Measurements from ENCODE around the gene KCTD20. TPM values are rescaled to one million over a fixed set of nuclear protein-coding genes. Genes with fewer than 3 reads are reported as not detected.

The KCTD20 gene
- polyA plus RNA-seq, 1 donor from 2014 or later = 32.4 TPM

- H3K9ac ChIP-seq (ENCODE audit: low read length) = no peak overlapping the region
- no peaks in the 10 kb centered on the region for H3F3A ChIP-seq (ENCODE audit: insufficient read depth, low read length, poor library complexity, severe bottlenecking)
- peaks cover 20% of the 10 kb centered on the region for H3K79me2 ChIP-seq (replicated peaks; ENCODE audit: insufficient read depth, low read length)
- no peak overlapping the region for H3K4me2 ChIP-seq (ENCODE audit: low read length)
- no peak overlapping the region for H3K27ac ChIP-seq (ENCODE audit: low read length)
- H4K20me1 ChIP-seq (ENCODE audit: insufficient read depth) = no peaks in the 10 kb centered on the region
- H3K4me3 ChIP-seq (ENCODE audit: low read length) = no peak overlapping the region
- H2AFZ ChIP-seq (ENCODE audit: low read depth, low read length) = no peak overlapping the region
- H3K27me3 ChIP-seq (ENCODE audit: insufficient read depth, low read depth, low read length) = no peaks in the 10 kb centered on the region
- no peaks in the 10 kb centered on the region for H3K9me3 ChIP-seq (ENCODE audit: low read length)
- H3K36me3 ChIP-seq (ENCODE audit: insufficient read depth, low read length) = no peaks in the 10 kb centered on the region
- TF ChIP-seq TAF1 (IDR thresholded peaks at IDR 0.05; ENCODE audit: low read depth) (no peak), POLR2AphosphoS5 (IDR thresholded peaks at IDR 0.05) (no peak), SMC3 (conservative IDR thresholded peaks at IDR 0.05; ENCODE audit: poor library complexity) (no peak), REST (IDR thresholded peaks at IDR 0.05; ENCODE audit: borderline replicate concordance) (no peak), RAD21 (conservative IDR thresholded peaks at IDR 0.05) (no peak), EZH2 (IDR thresholded peaks at IDR 0.05; ENCODE audit: borderline replicate concordance, insufficient read depth, low read length, poor library complexity, severe bottlenecking) (no peak), EP300 (conservative IDR thresholded peaks at IDR 0.05; ENCODE audit: poor library complexity, severe bottlenecking) (no peak), MXI1 (conservative IDR thresholded peaks at IDR 0.05; ENCODE audit: poor library complexity, severe bottlenecking) (no peak)
- TF ChIP-seq, protein P1, sequence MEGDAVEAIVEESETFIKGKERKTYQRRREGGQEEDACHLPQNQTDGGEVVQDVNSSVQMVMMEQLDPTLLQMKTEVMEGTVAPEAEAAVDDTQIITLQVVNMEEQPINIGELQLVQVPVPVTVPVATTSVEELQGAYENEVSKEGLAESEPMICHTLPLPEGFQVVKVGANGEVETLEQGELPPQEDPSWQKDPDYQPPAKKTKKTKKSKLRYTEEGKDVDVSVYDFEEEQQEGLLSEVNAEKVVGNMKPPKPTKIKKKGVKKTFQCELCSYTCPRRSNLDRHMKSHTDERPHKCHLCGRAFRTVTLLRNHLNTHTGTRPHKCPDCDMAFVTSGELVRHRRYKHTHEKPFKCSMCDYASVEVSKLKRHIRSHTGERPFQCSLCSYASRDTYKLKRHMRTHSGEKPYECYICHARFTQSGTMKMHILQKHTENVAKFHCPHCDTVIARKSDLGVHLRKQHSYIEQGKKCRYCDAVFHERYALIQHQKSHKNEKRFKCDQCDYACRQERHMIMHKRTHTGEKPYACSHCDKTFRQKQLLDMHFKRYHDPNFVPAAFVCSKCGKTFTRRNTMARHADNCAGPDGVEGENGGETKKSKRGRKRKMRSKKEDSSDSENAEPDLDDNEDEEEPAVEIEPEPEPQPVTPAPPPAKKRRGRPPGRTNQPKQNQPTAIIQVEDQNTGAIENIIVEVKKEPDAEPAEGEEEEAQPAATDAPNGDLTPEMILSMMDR (IDR thresholded peaks at IDR 0.05; ENCODE audit: poor library complexity, severe bottlenecking) = no peak
- no peaks in the 10 kb centered on the region for H3K9me2 ChIP-seq (ENCODE audit: insufficient read depth, low read length)
Observed at GRCh38 chr6:36459501-36459900, 16.7 kb downstream of the KCTD20 start.

- Histone ChIP-seq H3F3A (ENCODE audit: insufficient read depth, low read length, poor library complexity, severe bottlenecking) (no peaks in the 10 kb centered on the region), H3K79me2 (replicated peaks; ENCODE audit: insufficient read depth, low read length) (peaks cover 20% of the 10 kb centered on the region), H3K27me3 (ENCODE audit: insufficient read depth, low read depth, low read length) (no peaks in the 10 kb centered on the region), H4K20me1 (ENCODE audit: insufficient read depth) (no peaks in the 10 kb centered on the region), H3K27ac (ENCODE audit: low read length) (no peak overlapping the region), H2AFZ (ENCODE audit: low read depth, low read length) (no peak overlapping the region), H3K4me2 (ENCODE audit: low read length) (no peak overlapping the region), H3K36me3 (ENCODE audit: insufficient read depth, low read length) (no peaks in the 10 kb centered on the region), H3K9ac (ENCODE audit: low read length) (no peak overlapping the region), H3K4me3 (ENCODE audit: low read length) (no peak overlapping the region), H3K9me2 (ENCODE audit: insufficient read depth, low read length) (no peaks in the 10 kb centered on the region), H3K9me3 (ENCODE audit: low read length) (no peaks in the 10 kb centered on the region)
- TF ChIP-seq TAF1 (IDR thresholded peaks at IDR 0.05; ENCODE audit: low read depth) (no peak), REST (IDR thresholded peaks at IDR 0.05; ENCODE audit: borderline replicate concordance) (no peak), POLR2AphosphoS5 (IDR thresholded peaks at IDR 0.05) (no peak), MXI1 (conservative IDR thresholded peaks at IDR 0.05; ENCODE audit: poor library complexity, severe bottlenecking) (no peak), RAD21 (conservative IDR thresholded peaks at IDR 0.05) (no peak), EZH2 (IDR thresholded peaks at IDR 0.05; ENCODE audit: borderline replicate concordance, insufficient read depth, low read length, poor library complexity, severe bottlenecking) (no peak), EP300 (conservative IDR thresholded peaks at IDR 0.05; ENCODE audit: poor library complexity, severe bottlenecking) (no peak), SMC3 (conservative IDR thresholded peaks at IDR 0.05; ENCODE audit: poor library complexity) (no peak)
- TF ChIP-seq, protein P1 (IDR thresholded peaks at IDR 0.05; ENCODE audit: poor library complexity, severe bottlenecking) = no peak
Observed at GRCh38 chr6:36460916-36461315, 18.1 kb downstream of the KCTD20 start.
